SK-N-SH treated with all-trans-retinoic acid at 6 μM for 48 hours (cell line): ENCODE data around the gene TMEM54.

Experiments used
- ARNTL ChIP-seq: fragments of 450-650 bp; formaldehyde crosslinking; IDR thresholded peaks from 2 replicates; pipeline ENCODE4 v1.5.0; 2020; ENCODE audit warnings: low read depth, mild to moderate bottlenecking, moderate library complexity, borderline replicate concordance
- BACH2 ChIP-seq: fragments of 250-450 bp; sonication (Bioruptor Pico); IDR thresholded peaks from 2 replicates; pipeline ENCODE4 v1.9.0; 2021; ENCODE audit warnings: mild to moderate bottlenecking, borderline replicate concordance
- CREB5 ChIP-seq: fragments of 250-450 bp; sonication (Bioruptor Pico); IDR thresholded peaks from 2 replicates; pipeline ENCODE4 v1.5.1; 2020; ENCODE audit warnings: low read depth, mild to moderate bottlenecking, moderate library complexity
- OSR1 ChIP-seq: fragments of 250-450 bp; sonication (Bioruptor Pico); IDR thresholded peaks from 2 replicates; pipeline ENCODE4 v1.8.0; 2022; ENCODE audit warnings: moderate library complexity, mild to moderate bottlenecking, inconsistent platforms
- PATZ1 ChIP-seq: fragments of 250-450 bp; sonication (Bioruptor Pico); IDR thresholded peaks from 2 replicates; pipeline ENCODE4 v1.8.0; 2020; ENCODE audit warnings: mild to moderate bottlenecking, moderate library complexity, borderline replicate concordance
- POU6F1 ChIP-seq: fragments of 250-450 bp; sonication (Bioruptor Pico); IDR thresholded peaks from 2 replicates; pipeline ENCODE4 v1.8.0; 2021; ENCODE audit warnings: low read depth, mild to moderate bottlenecking, moderate library complexity, borderline replicate concordance
- PPARA ChIP-seq: fragments of 250-450 bp; sonication (Bioruptor Pico); IDR thresholded peaks from 2 replicates; pipeline ENCODE4 v1.5.0; 2020; ENCODE audit warnings: mild to moderate bottlenecking, borderline replicate concordance
- RARB ChIP-seq: fragments of 250-450 bp; sonication (Bioruptor Pico); IDR thresholded peaks from 2 replicates; pipeline ENCODE4 v1.8.0; 2021; ENCODE audit warnings: mild to moderate bottlenecking, moderate library complexity
- SNAI2 ChIP-seq: fragments of 250-450 bp; sonication (Bioruptor Pico); IDR thresholded peaks from 2 replicates; pipeline ENCODE4 v1.5.0; 2020; ENCODE audit warnings: mild to moderate bottlenecking, moderate library complexity
- ZC3H10 ChIP-seq: fragments of 250-450 bp; sonication (Bioruptor Pico); IDR thresholded peaks from 2 replicates; pipeline ENCODE4 v1.5.1; 2021; ENCODE audit warnings: mild to moderate bottlenecking, moderate library complexity
- ZFP3 ChIP-seq: fragments of 250-450 bp; sonication (Bioruptor Pico); IDR thresholded peaks from 2 replicates; pipeline ENCODE4 v1.5.0; 2020; ENCODE audit warnings: mild to moderate bottlenecking, moderate library complexity
- ZFP30 ChIP-seq: fragments of 450-650 bp; formaldehyde crosslinking; IDR thresholded peaks from 2 replicates; pipeline ENCODE4 v1.5.0; 2022; ENCODE audit warnings: mild to moderate bottlenecking, moderate library complexity
- ZNF565 ChIP-seq: fragments of 450-650 bp; formaldehyde crosslinking; conservative IDR thresholded peaks from 2 replicates; pipeline ENCODE4 v1.5.0; 2020; ENCODE audit warnings: low read depth, mild to moderate bottlenecking, moderate library complexity
- ZNF8 ChIP-seq: fragments of 450-650 bp; formaldehyde crosslinking; IDR thresholded peaks from 2 replicates; pipeline ENCODE4 v1.5.0; 2020; ENCODE audit warnings: mild to moderate bottlenecking, moderate library complexity

GRCh38 chr1:32929366-32929765, 28.2 kb upstream of the TMEM54 start:
- no peak for TF ChIP-seq CREB5 (CRISPR knock-in tag)
- no peak for TF ChIP-seq BACH2
- no peak for TF ChIP-seq RARB
- no peak for TF ChIP-seq ZC3H10
- no peak for TF ChIP-seq ZFP30 (CRISPR knock-in tag)
- no peak for TF ChIP-seq ZFP3 (CRISPR knock-in tag)
- no peak for TF ChIP-seq PATZ1
- no peak for TF ChIP-seq POU6F1 (CRISPR knock-in tag)
- no peak for TF ChIP-seq ZNF565
- no peak for TF ChIP-seq SNAI2
- no peak for TF ChIP-seq PPARA
- no peak for TF ChIP-seq ARNTL
- no peak for TF ChIP-seq ZNF8
- no peak for TF ChIP-seq OSR1
